GM23248 (cell line): Measurements from ENCODE around the gene GPR155.

ENCODE experiments used
- EZH2 ChIP-seq: fragments of 200-600 bp; sonication (generic); IDR thresholded peaks from 2 replicates; pipeline ENCODE4 v1.6.1; 2018; ENCODE audit warnings: antibody characterized with exemption, mild to moderate bottlenecking; ENCODE audit not compliant: insufficient read depth, poor library complexity, severe bottlenecking
- EZH2phosphoT487 ChIP-seq: fragments of 200-600 bp; sonication (generic); IDR thresholded peaks from 2 replicates; pipeline ENCODE4 v1.6.1; 2018; ENCODE audit warnings: antibody characterized with exemption, moderate library complexity, mild to moderate bottlenecking, low read depth; ENCODE audit not compliant: insufficient read depth

DNA sequence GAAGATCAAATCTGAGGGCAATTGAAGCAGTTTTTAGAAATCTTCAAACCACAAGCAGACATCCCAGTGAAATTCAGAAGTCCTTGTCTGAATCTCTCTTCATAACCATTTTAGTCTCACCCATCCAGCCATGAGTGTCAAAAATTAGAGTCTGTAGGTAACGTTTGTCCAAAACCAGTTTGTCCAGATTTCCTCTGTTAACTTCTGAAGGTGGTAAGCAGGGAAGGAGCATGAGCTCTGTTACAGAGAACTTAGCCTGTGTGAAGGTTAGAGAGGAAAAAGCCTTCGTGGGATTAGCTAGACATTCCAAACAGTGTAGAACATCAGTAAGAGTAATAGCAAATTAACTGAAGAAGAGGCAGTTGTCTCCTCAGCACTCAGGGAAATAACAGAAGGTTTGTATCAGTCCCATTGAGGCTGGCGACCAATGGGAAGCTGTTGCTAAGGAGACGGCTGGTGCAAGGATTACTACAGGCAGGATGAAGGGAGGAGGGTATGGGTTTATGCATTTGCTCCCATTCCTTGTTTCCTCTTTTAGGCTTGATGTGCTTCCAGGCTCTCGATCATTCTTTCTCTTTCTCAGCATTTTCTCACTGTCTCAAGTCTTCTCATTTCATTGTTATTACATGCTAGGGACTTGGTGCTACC lies 8.7 kb upstream of the GPR155 start:
- no peak for TF ChIP-seq EZH2
- no peak for TF ChIP-seq EZH2phosphoT487
